Hepatocyte (in vitro differentiated cells): ENCODE data around the gene PLA2G4D.

ENCODE experiments used
- EZH2 ChIP-seq: fragments of 200-600 bp; sonication (generic); IDR thresholded peaks from 2 replicates; pipeline ENCODE4 v1.6.1; 2016; ENCODE audit warnings: antibody characterized with exemption, mild to moderate bottlenecking, borderline replicate concordance
- EZH2phosphoT487 ChIP-seq: fragments of 200-600 bp; sonication (generic); IDR thresholded peaks from one replicate; pipeline ENCODE4 v1.6.1; 2018; ENCODE audit warnings: antibody characterized with exemption, mild to moderate bottlenecking, low read depth, moderate library complexity; ENCODE audit not compliant: unreplicated experiment, severe bottlenecking
- TF ChIP-seq, protein P1 (sequence below): fragments of 200-600 bp; sonication (generic); IDR thresholded peaks from 2 replicates; pipeline ENCODE4 v1.5.1; 2016; ENCODE audit warnings: antibody characterized with exemption, mild to moderate bottlenecking; ENCODE audit not compliant: poor library complexity

- TF ChIP-seq, protein P1, sequence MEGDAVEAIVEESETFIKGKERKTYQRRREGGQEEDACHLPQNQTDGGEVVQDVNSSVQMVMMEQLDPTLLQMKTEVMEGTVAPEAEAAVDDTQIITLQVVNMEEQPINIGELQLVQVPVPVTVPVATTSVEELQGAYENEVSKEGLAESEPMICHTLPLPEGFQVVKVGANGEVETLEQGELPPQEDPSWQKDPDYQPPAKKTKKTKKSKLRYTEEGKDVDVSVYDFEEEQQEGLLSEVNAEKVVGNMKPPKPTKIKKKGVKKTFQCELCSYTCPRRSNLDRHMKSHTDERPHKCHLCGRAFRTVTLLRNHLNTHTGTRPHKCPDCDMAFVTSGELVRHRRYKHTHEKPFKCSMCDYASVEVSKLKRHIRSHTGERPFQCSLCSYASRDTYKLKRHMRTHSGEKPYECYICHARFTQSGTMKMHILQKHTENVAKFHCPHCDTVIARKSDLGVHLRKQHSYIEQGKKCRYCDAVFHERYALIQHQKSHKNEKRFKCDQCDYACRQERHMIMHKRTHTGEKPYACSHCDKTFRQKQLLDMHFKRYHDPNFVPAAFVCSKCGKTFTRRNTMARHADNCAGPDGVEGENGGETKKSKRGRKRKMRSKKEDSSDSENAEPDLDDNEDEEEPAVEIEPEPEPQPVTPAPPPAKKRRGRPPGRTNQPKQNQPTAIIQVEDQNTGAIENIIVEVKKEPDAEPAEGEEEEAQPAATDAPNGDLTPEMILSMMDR, result no peak
- TF ChIP-seq EZH2phosphoT487, result no peak
- TF ChIP-seq EZH2, result no peak
Observed at GRCh38 chr15:42083605-42083908, 10.8 kb downstream of the PLA2G4D start.
